ENCODE data around the gene CIRBP. TPM values are rescaled to one million over a fixed set of nuclear protein-coding genes. Genes with fewer than 3 reads are reported as not detected.

Gene CIRBP
- total and polyA plus RNA-seq, 2 of the 13 experiments (the other 11 are each of a cell fraction or from before 2014, with no cell fraction given): 133 to 140 TPM

DNA sequence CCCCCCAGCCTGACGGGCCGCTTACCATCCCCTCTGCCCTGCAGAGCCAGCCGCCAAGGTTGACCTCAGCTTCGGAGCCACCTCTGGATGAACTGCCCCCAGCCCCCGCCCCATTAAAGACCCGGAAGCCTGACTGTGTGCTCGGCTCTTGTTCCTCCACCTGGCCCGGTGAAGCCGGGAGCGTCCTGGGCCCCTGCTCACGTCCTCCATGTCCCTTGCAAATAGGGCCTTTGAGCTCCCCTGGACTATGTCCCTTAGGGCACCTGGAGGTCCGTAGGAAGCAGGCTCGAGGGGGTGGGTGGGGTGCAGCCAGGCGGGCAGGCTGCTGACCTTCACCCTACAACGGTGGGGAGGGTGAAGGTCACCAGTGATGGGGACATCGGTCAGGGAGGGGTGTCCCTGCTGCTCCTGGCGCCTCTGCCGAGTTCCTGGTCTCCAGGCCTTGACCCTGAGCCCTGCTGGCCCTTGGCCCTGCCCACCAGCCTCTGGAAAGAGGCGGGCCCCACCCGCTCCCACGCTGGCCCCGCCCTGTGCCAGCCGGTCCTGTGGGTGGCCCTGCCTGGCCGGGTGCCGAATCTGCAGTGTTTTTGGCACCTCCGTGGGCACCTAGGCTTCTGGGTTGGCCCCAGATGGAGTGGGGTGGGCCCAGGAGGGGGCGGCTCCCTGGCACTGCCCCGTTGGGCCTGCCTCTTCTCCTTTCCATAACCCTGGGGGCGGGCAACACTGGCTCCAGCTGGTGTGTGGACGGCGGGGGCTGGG is 24.3 kb upstream of the CIRBP start:
- FAIRE-seq (peak; percentile 84), ATAC-seq (peak; percentile 49), DNase-seq (ENCODE audit: low spot score) (peak; percentile 86)
- Histone ChIP-seq H2AFZ (ENCODE audit: low read length) (no peak overlapping the region), H3K27ac (ENCODE audit: extremely low read length, insufficient read depth, low read length) (peak overlapping the region; percentile 96), H4K20me1 (ENCODE audit: insufficient read depth, low read length) (peaks cover 2% of the 10 kb centered on the region; the same call in 1 of the 2 replicates), H3K4me2 (ENCODE audit: low read depth, low read length) (peak overlapping the region; percentile 81), H3K36me3 (replicated peaks in 1 of 2; ENCODE audit: control insufficient read depth in 1 of 2, insufficient read depth in 2 of 2, low read length in 2 of 2) (no peaks in the 10 kb centered on the region), H3K9ac (ENCODE audit: insufficient read depth, low read depth, low read length) (peak overlapping the region; percentile 73), H3K79me2 (ENCODE audit: insufficient read depth, low read length) (peaks cover 24% of the 10 kb centered on the region), H3K9me3 (ENCODE audit: low read length) (no peaks in the 10 kb centered on the region), H3K4me1 (ENCODE audit: insufficient read depth, low read length) (peaks cover 65% of the 10 kb centered on the region), H3K4me3 (replicated peaks in 1 of 3; ENCODE audit: insufficient read depth in 1 of 3, low read depth in 2 of 3, low read length in 3 of 3) (peak overlapping the region; percentile 41 to 80 (median 52); a peak in 5 of 6 replicates), H3K27me3 (ENCODE audit: control insufficient read depth in 1 of 2, insufficient read depth in 2 of 2, low read length in 2 of 2) (no peaks in the 10 kb centered on the region)
- CTCF ChIA-PET (ENCODE audit: low intra/inter-chr PET ratio, low total read pairs): interaction anchor here (1.4 to 3.3 kb wide), 2 partner anchors 22 to 34 kb away, joined by 6 to 60 read pairs; no protein-coding TSS in a partner anchor
- POLR2A ChIA-PET: interaction anchor here (0.7 to 10.1 kb wide), 16 partner anchors 8 to 147 kb away, joined by 3 to 469 read pairs (median 5); partner anchors contain the start of genes CIRBP, FAM174C and GPX4
- no TSS peak for BruUV-seq (replicated peaks)
- in situ Hi-C loops (cut with HindIII; ENCODE audit: extremely low pct_ligation_motif_present, low pct_unique_long_range_greater_than_20kb): loop anchor here (5.0 kb wide), 1 partner anchor 32 kb away; the partner anchor contains the start of gene FAM174C
- intact Hi-C loops (cut with micrococcal nuclease; ENCODE audit: unreplicated experiment): loop anchor here (1.0 kb wide), 1 partner anchor 24 kb away; the partner anchor contains the start of gene CIRBP
- WGBS (ENCODE audit: low lambda C conversion rate): 3% methylated on average over 6 of the region's 31 CpGs
- peak; percentile 54; the same call in 1 of the 2 replicates for TF ChIP-seq TBX3 (IDR thresholded peaks at IDR 0.05; ENCODE audit: borderline replicate concordance)
- TF ChIP-seq TSC22D2 (CRISPR knock-in tag; IDR thresholded peaks at IDR 0.05; ENCODE audit: borderline replicate concordance): no peak
- no peak for TF ChIP-seq FIP1L1 (IDR thresholded peaks at IDR 0.05; ENCODE audit: borderline replicate concordance, insufficient read depth, low read depth, low read length)
- peak; percentile 24; the same call in 1 of the 2 replicates for TF ChIP-seq SRY (CRISPR knock-in tag; IDR thresholded peaks at IDR 0.05)
- TF ChIP-seq ZNF607 (CRISPR knock-in tag; IDR thresholded peaks at IDR 0.05; ENCODE audit: borderline replicate concordance): peak; percentile 53
- TF ChIP-seq, protein P1, sequence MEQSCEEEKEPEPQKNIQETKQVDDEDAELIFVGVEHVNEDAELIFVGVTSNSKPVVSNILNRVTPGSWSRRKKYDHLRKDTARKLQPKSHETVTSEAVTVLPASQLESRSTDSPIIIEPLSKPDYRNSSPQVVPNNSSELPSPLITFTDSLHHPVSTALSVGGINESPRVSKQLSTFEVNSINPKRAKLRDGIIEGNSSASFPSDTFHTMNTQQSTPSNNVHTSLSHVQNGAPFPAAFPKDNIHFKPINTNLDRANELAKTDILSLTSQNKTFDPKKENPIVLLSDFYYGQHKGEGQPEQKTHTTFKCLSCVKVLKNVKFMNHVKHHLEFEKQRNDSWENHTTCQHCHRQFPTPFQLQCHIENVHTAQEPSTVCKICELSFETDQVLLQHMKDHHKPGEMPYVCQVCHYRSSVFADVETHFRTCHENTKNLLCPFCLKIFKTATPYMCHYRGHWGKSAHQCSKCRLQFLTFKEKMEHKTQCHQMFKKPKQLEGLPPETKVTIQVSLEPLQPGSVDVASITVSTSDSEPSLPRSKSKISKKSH (CRISPR knock-in tag; IDR thresholded peaks at IDR 0.05; ENCODE audit: borderline replicate concordance): no peak
- TF ChIP-seq ZNF776 (CRISPR knock-in tag; IDR thresholded peaks at IDR 0.05): no peak; the same call in 1 of the 2 replicates
- TF ChIP-seq, protein P2, sequence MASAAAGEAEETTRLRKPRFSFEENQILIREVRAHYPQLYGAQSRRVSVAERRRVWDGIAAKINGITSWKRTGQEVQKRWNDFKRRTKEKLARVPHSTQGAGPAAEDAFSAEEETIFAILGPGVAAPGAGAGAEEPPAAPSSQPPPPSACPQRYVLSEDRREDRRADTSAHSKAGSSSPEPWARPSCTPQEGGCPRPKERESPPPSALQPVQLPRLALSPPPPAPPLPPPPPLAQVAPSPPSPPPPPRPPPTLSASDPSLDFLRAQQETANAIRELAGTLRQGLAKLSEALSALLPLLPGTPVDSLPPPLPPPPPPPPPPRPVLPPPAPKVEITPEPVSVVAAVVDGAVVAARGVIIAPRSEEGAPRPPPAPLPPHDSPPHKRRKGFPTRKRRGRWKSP (CRISPR knock-in tag; IDR thresholded peaks at IDR 0.05): 0 out of 2 replicates have a peak, but pooled peaks have one; percentile 15
- no peak for TF ChIP-seq JARID2 (CRISPR knock-in tag; IDR thresholded peaks at IDR 0.05; ENCODE audit: insufficient replicate concordance)
- TF ChIP-seq MAZ (IDR thresholded peaks at IDR 0.05; ENCODE audit: borderline replicate concordance, low read depth, low read length): peak; percentile 69; the same call in 1 of the 2 replicates
- TF ChIP-seq MAZ (CRISPR knock-in tag; IDR thresholded peaks at IDR 0.05; ENCODE audit: low read depth): peak; percentile 90
- no peak for TF ChIP-seq ZNF260 (CRISPR knock-in tag; IDR thresholded peaks at IDR 0.05; ENCODE audit: borderline replicate concordance, low read depth)
- TF ChIP-seq, protein P3, sequence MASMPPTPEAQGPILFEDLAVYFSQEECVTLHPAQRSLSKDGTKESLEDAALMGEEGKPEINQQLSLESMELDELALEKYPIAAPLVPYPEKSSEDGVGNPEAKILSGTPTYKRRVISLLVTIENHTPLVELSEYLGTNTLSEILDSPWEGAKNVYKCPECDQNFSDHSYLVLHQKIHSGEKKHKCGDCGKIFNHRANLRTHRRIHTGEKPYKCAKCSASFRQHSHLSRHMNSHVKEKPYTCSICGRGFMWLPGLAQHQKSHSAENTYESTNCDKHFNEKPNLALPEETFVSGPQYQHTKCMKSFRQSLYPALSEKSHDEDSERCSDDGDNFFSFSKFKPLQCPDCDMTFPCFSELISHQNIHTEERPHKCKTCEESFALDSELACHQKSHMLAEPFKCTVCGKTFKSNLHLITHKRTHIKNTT (CRISPR knock-in tag; IDR thresholded peaks at IDR 0.05): no peak
- TF ChIP-seq, protein P4, sequence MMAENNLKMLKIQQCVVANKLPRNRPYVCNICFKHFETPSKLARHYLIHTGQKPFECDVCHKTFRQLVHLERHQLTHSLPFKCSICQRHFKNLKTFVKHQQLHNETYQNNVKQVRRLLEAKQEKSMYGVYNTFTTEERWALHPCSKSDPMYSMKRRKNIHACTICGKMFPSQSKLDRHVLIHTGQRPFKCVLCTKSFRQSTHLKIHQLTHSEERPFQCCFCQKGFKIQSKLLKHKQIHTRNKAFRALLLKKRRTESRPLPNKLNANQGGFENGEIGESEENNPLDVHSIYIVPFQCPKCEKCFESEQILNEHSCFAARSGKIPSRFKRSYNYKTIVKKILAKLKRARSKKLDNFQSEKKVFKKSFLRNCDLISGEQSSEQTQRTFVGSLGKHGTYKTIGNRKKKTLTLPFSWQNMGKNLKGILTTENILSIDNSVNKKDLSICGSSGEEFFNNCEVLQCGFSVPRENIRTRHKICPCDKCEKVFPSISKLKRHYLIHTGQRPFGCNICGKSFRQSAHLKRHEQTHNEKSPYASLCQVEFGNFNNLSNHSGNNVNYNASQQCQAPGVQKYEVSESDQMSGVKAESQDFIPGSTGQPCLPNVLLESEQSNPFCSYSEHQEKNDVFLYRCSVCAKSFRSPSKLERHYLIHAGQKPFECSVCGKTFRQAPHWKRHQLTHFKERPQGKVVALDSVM (CRISPR knock-in tag; IDR thresholded peaks at IDR 0.05): peak; percentile 58
- peak; percentile 4; the same call in 1 of the 2 replicates for TF ChIP-seq RFX5 (IDR thresholded peaks at IDR 0.05; ENCODE audit: low read depth, low read length)
- peak; percentile 42; the same call in 1 of the 2 replicates for TF ChIP-seq ZFP37 (CRISPR knock-in tag; IDR thresholded peaks at IDR 0.05; ENCODE audit: borderline replicate concordance)

Data from HepG2 (cell line).